ENCODE results near the gene TM9SF1. TPM values are rescaled to one million over a fixed set of nuclear protein-coding genes. Genes with fewer than 3 reads are reported as not detected.

Gene TM9SF1
- total and polyA plus RNA-seq, 2 experiments from 2014 or later: 12.6 to 27.5 TPM

DNA sequence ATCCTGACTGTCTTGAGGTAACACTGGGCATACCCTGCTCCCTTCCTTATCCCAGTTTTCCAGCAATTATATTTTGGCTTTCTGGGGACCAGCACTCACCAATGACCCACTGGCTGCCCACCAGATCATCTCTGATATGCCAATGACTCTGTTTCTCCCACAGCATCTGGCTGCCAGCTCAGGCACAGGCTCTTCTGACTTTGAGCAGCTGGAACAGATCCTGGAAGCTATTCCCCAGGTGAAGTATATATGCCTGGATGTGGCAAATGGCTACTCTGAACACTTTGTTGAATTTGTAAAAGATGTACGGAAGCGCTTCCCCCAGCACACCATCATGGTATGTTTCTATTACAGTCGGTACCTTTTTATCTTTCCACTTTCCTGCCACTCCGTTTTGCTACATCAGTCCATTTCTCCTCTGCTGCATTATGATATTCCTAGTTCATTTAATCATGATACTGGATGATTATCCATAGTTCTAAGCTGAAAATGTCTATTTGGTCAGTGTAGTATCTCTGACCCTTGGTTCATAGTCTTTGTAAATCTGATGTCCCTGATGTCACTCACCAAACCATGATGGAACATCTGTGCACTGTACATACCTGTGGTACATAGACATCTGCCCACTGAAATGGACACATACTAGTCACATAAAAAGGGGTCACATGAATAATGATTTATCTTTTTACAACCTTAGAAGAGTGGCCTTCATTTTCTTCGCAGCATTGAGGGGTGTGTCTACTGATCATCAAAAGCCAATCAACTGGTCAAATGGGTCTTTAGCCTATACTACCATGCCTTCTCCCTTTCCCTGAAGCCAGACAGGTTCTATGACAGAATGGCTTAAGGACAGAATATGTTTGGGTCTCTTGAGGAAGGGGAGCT lies 40.8 kb upstream of the TM9SF1 start:
- Histone ChIP-seq H3F3A (replicated peaks; ENCODE audit: low read depth) (peaks cover 7% of the 10 kb centered on the region; the same call in 1 of the 2 replicates), H3K27ac (ENCODE audit: low read depth) (no peak overlapping the region), H4K20me1 (replicated peaks; ENCODE audit: insufficient read depth) (peaks cover 3% of the 10 kb centered on the region; the same call in 1 of the 2 replicates), H3K79me2 (replicated peaks; ENCODE audit: insufficient read depth) (peaks cover 24% of the 10 kb centered on the region), H3K9me2 (ENCODE audit: insufficient read depth) (no peaks in the 10 kb centered on the region), H3K4me1 (ENCODE audit: insufficient read depth) (peaks cover 14% of the 10 kb centered on the region), H3K4me2 (no peak overlapping the region), H3K36me3 (ENCODE audit: insufficient read depth) (peaks cover 17% of the 10 kb centered on the region; the same call in 1 of the 2 replicates), H3K4me3 (no peak overlapping the region), H3K27me3 (ENCODE audit: insufficient read depth) (no peaks in the 10 kb centered on the region), H2AFZ (no peak overlapping the region)
- H3K27ac Mint-ChIP-seq: no peak overlapping the region
- peaks cover 7% of the 10 kb centered on the region for H3K27me3 Mint-ChIP-seq (ENCODE audit: insufficient read depth, low read depth, poor library complexity)
- H3K9me3 Mint-ChIP-seq: no peaks in the 10 kb centered on the region
- H3K4me1 Mint-ChIP-seq: peaks cover 16% of the 10 kb centered on the region
- no peak for TF ChIP-seq NANOG (IDR thresholded peaks at IDR 0.05; ENCODE audit: borderline replicate concordance)
- TF ChIP-seq POLR2AphosphoS5 (IDR thresholded peaks at IDR 0.05; ENCODE audit: low read depth): no peak
- TF ChIP-seq, protein P1, sequence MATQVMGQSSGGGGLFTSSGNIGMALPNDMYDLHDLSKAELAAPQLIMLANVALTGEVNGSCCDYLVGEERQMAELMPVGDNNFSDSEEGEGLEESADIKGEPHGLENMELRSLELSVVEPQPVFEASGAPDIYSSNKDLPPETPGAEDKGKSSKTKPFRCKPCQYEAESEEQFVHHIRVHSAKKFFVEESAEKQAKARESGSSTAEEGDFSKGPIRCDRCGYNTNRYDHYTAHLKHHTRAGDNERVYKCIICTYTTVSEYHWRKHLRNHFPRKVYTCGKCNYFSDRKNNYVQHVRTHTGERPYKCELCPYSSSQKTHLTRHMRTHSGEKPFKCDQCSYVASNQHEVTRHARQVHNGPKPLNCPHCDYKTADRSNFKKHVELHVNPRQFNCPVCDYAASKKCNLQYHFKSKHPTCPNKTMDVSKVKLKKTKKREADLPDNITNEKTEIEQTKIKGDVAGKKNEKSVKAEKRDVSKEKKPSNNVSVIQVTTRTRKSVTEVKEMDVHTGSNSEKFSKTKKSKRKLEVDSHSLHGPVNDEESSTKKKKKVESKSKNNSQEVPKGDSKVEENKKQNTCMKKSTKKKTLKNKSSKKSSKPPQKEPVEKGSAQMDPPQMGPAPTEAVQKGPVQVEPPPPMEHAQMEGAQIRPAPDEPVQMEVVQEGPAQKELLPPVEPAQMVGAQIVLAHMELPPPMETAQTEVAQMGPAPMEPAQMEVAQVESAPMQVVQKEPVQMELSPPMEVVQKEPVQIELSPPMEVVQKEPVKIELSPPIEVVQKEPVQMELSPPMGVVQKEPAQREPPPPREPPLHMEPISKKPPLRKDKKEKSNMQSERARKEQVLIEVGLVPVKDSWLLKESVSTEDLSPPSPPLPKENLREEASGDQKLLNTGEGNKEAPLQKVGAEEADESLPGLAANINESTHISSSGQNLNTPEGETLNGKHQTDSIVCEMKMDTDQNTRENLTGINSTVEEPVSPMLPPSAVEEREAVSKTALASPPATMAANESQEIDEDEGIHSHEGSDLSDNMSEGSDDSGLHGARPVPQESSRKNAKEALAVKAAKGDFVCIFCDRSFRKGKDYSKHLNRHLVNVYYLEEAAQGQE (IDR thresholded peaks at IDR 0.05; ENCODE audit: unreplicated experiment): no peak
- TF ChIP-seq ZNF462 (CRISPR knock-in tag; IDR thresholded peaks at IDR 0.05): no peak
- TF ChIP-seq JUNB (IDR thresholded peaks at IDR 0.05; ENCODE audit: unreplicated experiment): no peak
- TF ChIP-seq ETS1 (IDR thresholded peaks at IDR 0.05): no peak
- no peak for TF ChIP-seq ZNF114 (CRISPR knock-in tag; IDR thresholded peaks at IDR 0.05)
- TF ChIP-seq CTCF (conservative IDR thresholded peaks at IDR 0.05; ENCODE audit: low read depth in 2 of 2): no peak
- TF ChIP-seq ZNF331 (CRISPR knock-in tag; IDR thresholded peaks at IDR 0.05; ENCODE audit: low read depth): no peak
- TF ChIP-seq CREB1 (CRISPR knock-in tag; IDR thresholded peaks at IDR 0.05; ENCODE audit: low read depth): no peak
- no peak for TF ChIP-seq STAT1 (IDR thresholded peaks at IDR 0.05; ENCODE audit: unreplicated experiment)
- H3K4me3 Mint-ChIP-seq: no peak overlapping the region
- no peak for DNase-seq (ENCODE audit: low spot score)
- ATAC-seq: no peak
- H3K36me3 Mint-ChIP-seq (ENCODE audit: low read depth): peaks cover 52% of the 10 kb centered on the region

Measured in GM23338 (cell line).